HCT116 (cell line): ENCODE results near the gene DIP2A.

Experiments
- CBX3 ChIP-seq: IDR thresholded peaks from 2 replicates; pipeline ENCODE4 v1.6.1; 2012; ENCODE audit warnings: low read depth
- ELF1 ChIP-seq: IDR thresholded peaks from 2 replicates; pipeline ENCODE4 v1.6.1; 2012; ENCODE audit warnings: low read depth, borderline replicate concordance
- EZH2 ChIP-seq: fragments of 200-600 bp; sonication (generic); IDR thresholded peaks from 2 replicates; pipeline ENCODE4 v1.6.1; 2017; ENCODE audit warnings: antibody characterized with exemption, mixed run types
- EZH2phosphoT487 ChIP-seq: fragments of 200-600 bp; IDR thresholded peaks from 2 replicates; pipeline ENCODE4 v1.6.1; 2018; ENCODE audit warnings: antibody characterized with exemption, borderline replicate concordance
- JUND ChIP-seq: IDR thresholded peaks from 2 replicates; pipeline ENCODE4 v1.6.1; 2012
- POLR2A ChIP-seq: IDR thresholded peaks from 2 replicates; pipeline ENCODE4 v1.7.0; 2011; ENCODE audit warnings: borderline replicate concordance; ENCODE audit not compliant: insufficient read depth, insufficient read length; ENCODE audit errors: extremely low read depth
- POLR2AphosphoS5 ChIP-seq: IDR thresholded peaks from 2 replicates; pipeline ENCODE4 v1.6.1; 2011; ENCODE audit warnings: mild to moderate bottlenecking, low read depth, low read length, moderate library complexity
- RAD21 ChIP-seq: IDR thresholded peaks from 2 replicates; pipeline ENCODE4 v1.6.1; 2012; ENCODE audit warnings: low read depth, mild to moderate bottlenecking
- SP1 ChIP-seq: IDR thresholded peaks from 2 replicates; pipeline ENCODE4 v1.6.1; 2012; ENCODE audit warnings: low read depth
- SRF ChIP-seq: IDR thresholded peaks from 2 replicates; pipeline ENCODE4 v1.6.1; 2012; ENCODE audit warnings: low read depth
- ZNF274 ChIP-seq: fragments of 200-500 bp; sonication (Bioruptor generic); IDR thresholded peaks from 2 replicates; pipeline ENCODE4 v1.6.1; 2014; ENCODE audit warnings: mild to moderate bottlenecking, low read depth, low read length, inconsistent platforms
- TF ChIP-seq, protein P1 (sequence below), 3 experiments: fragments of 200-600 bp in 1 of 3; sonication (generic) in 1 of 3; IDR thresholded peaks in 2 of 3; conservative IDR thresholded peaks in 1 of 3; 2 replicates each; pipeline ENCODE4 v1.5.1; 2012 to 2017; ENCODE audit warnings: low read depth in 2 of 3, low read length in 2 of 3, antibody characterized with exemption in 1 of 3, borderline replicate concordance in 1 of 3, control low read depth in 1 of 3, mild to moderate bottlenecking in 1 of 3, mixed read lengths in 1 of 3, mixed run types in 1 of 3, moderate library complexity in 1 of 3; ENCODE audit not compliant: insufficient read depth in 1 of 3
- TF ChIP-seq, protein P2 (sequence below): IDR thresholded peaks from 2 replicates; pipeline ENCODE4 v1.6.1; 2012; ENCODE audit warnings: low read depth
- TF ChIP-seq, protein P3 (sequence below): IDR thresholded peaks from 2 replicates; pipeline ENCODE4 v1.6.1; 2011; ENCODE audit warnings: mild to moderate bottlenecking, low read length, moderate library complexity; ENCODE audit not compliant: insufficient replicate concordance; ENCODE audit errors: extremely low read depth

DNA sequence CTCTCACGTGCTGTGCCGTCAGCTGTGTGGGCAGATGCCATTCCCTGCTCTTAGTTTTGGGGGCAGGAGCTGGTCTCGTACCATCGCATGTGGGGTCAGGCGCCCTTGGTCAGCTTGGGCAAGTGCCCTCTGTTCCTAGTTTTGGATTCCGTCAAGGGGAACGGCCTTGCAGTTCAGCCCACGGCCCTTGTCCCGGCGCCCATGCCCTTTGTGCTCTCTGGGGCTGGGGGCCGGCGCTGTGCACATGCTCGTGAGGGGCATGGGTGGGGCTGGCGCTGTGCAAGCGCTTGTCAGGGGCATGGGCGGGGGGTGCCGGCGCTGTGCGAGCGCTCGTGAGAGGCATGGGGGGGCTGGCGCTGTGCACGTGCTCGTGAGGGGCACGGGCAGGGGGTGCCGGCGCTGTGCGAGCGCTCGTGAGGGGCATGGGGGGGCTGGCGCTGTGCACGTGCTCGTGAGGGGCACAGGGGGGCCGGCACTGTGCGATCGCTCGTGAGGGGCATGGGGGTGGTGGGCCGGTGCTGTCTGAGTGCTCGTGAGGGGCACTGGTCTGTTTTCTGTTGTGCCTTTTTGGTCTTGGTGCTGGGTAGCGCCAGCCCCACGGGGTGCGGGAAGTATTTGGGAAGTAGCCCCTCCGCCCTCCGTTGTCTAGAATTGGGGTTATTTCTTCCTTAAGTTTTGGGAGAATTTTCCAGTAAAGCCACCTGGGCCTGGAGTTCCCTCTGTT, 29.5 kb upstream of the DIP2A start:
- TF ChIP-seq, protein P1, sequence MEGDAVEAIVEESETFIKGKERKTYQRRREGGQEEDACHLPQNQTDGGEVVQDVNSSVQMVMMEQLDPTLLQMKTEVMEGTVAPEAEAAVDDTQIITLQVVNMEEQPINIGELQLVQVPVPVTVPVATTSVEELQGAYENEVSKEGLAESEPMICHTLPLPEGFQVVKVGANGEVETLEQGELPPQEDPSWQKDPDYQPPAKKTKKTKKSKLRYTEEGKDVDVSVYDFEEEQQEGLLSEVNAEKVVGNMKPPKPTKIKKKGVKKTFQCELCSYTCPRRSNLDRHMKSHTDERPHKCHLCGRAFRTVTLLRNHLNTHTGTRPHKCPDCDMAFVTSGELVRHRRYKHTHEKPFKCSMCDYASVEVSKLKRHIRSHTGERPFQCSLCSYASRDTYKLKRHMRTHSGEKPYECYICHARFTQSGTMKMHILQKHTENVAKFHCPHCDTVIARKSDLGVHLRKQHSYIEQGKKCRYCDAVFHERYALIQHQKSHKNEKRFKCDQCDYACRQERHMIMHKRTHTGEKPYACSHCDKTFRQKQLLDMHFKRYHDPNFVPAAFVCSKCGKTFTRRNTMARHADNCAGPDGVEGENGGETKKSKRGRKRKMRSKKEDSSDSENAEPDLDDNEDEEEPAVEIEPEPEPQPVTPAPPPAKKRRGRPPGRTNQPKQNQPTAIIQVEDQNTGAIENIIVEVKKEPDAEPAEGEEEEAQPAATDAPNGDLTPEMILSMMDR (IDR thresholded peaks at IDR 0.05 in 2 of 3, conservative IDR thresholded peaks at IDR 0.05 in 1 of 3; ENCODE audit: borderline replicate concordance in 1 of 3, insufficient read depth in 1 of 3, low read depth in 2 of 3, low read length in 2 of 3): no peak
- no peak for TF ChIP-seq POLR2A
- TF ChIP-seq, protein P2, sequence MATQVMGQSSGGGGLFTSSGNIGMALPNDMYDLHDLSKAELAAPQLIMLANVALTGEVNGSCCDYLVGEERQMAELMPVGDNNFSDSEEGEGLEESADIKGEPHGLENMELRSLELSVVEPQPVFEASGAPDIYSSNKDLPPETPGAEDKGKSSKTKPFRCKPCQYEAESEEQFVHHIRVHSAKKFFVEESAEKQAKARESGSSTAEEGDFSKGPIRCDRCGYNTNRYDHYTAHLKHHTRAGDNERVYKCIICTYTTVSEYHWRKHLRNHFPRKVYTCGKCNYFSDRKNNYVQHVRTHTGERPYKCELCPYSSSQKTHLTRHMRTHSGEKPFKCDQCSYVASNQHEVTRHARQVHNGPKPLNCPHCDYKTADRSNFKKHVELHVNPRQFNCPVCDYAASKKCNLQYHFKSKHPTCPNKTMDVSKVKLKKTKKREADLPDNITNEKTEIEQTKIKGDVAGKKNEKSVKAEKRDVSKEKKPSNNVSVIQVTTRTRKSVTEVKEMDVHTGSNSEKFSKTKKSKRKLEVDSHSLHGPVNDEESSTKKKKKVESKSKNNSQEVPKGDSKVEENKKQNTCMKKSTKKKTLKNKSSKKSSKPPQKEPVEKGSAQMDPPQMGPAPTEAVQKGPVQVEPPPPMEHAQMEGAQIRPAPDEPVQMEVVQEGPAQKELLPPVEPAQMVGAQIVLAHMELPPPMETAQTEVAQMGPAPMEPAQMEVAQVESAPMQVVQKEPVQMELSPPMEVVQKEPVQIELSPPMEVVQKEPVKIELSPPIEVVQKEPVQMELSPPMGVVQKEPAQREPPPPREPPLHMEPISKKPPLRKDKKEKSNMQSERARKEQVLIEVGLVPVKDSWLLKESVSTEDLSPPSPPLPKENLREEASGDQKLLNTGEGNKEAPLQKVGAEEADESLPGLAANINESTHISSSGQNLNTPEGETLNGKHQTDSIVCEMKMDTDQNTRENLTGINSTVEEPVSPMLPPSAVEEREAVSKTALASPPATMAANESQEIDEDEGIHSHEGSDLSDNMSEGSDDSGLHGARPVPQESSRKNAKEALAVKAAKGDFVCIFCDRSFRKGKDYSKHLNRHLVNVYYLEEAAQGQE: no peak
- TF ChIP-seq POLR2AphosphoS5: no peak
- TF ChIP-seq EZH2phosphoT487: no peak
- no peak for TF ChIP-seq ZNF274
- TF ChIP-seq, protein P3, sequence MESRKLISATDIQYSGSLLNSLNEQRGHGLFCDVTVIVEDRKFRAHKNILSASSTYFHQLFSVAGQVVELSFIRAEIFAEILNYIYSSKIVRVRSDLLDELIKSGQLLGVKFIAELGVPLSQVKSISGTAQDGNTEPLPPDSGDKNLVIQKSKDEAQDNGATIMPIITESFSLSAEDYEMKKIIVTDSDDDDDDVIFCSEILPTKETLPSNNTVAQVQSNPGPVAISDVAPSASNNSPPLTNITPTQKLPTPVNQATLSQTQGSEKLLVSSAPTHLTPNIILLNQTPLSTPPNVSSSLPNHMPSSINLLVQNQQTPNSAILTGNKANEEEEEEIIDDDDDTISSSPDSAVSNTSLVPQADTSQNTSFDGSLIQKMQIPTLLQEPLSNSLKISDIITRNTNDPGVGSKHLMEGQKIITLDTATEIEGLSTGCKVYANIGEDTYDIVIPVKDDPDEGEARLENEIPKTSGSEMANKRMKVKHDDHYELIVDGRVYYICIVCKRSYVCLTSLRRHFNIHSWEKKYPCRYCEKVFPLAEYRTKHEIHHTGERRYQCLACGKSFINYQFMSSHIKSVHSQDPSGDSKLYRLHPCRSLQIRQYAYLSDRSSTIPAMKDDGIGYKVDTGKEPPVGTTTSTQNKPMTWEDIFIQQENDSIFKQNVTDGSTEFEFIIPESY: no peak
- no peak for TF ChIP-seq SP1
- no peak for TF ChIP-seq CBX3
- no peak for TF ChIP-seq RAD21
- no peak for TF ChIP-seq EZH2
- no peak for TF ChIP-seq ELF1
- no peak for TF ChIP-seq SRF
- TF ChIP-seq JUND: no peak
